Measurements from ENCODE around the gene GPX5.

GRCh38 chr6:28583463-28583862, 57.8 kb downstream of the GPX5 start:
- TF ChIP-seq CTCF (IDR thresholded peaks at IDR 0.05; ENCODE audit: insufficient read depth, low read depth, low read length): no peak
- TF ChIP-seq EZH2 (IDR thresholded peaks at IDR 0.05; ENCODE audit: insufficient read depth, low read length): no peak
